Body of pancreas (tissue), 4 donors: ENCODE measurements around the gene CPXM2.

ENCODE experiments used
- CTCF ChIP-seq, 7 experiments: fragments of 450-650 bp in 4 of 7; fragments of 200-600 bp in 3 of 7; sonication (generic) in 3 of 7; IDR thresholded peaks; one replicate each; pipeline ENCODE4 v1.5.1; 2016 to 2019; ENCODE audit warnings: antibody characterized with exemption in 7 of 7
- POLR2A ChIP-seq, 3 donors: fragments of 450-650 bp; IDR thresholded peaks; one replicate each; pipeline ENCODE4 v1.6.1; 2016; ENCODE audit warnings: antibody characterized with exemption in 3 of 3, mild to moderate bottlenecking in 2 of 3

- no peak for TF ChIP-seq CTCF (IDR thresholded peaks at IDR 0.05)
- TF ChIP-seq POLR2A (IDR thresholded peaks at IDR 0.05), result no peak
Measured at GRCh38 chr10:123878666-123879303, 12.8 kb downstream of the CPXM2 start.
